GM12878 (cell line): Measurements from ENCODE around the gene BPGM. TPM values are rescaled to one million over a fixed set of nuclear protein-coding genes. Genes with fewer than 3 reads are reported as not detected.

Experiments
- ATAC-seq: fragments of 200-7000 bp; cut with Tn5 transposase; 3 replicates; pipeline ENCODE4 v1.9.1; 2020; ENCODE audit warnings: mild to moderate bottlenecking, moderate library complexity
- BruUV-seq: library from RNA; stranded (reverse); fragments of 400-500 nt; replicated peaks from 2 replicates; lab custom pipeline; 2021; lab: Mats Ljungman, UMichigan
- CTCF ChIA-PET: fragments of 300-600 bp; sonication (Branson Sonifier 250); formaldehyde crosslinking; extraction: SDS; loops from one replicate; lab custom pipeline; 2021; ENCODE audit warnings: inconsistent platforms; lab: Yijun Ruan, JAX
- POLR2A ChIA-PET: fragments of 350-600 bp; formaldehyde crosslinking; extraction: SDS; loops from one replicate; lab custom pipeline; 2021; ENCODE audit warnings: inconsistent platforms; lab: Charles Lee
- RAD21 ChIA-PET: fragments of 300-600 bp; sonication (Branson Sonifier 250); formaldehyde crosslinking; loops from one replicate; lab custom pipeline; 2023; ENCODE audit warnings: antibody characterized with exemption; ENCODE audit not compliant: unreplicated experiment; lab: Charles Lee
- SMC1A ChIA-PET: fragments of 300-600 bp; sonication (Branson Sonifier 250); formaldehyde crosslinking; loops from one replicate; lab custom pipeline; 2023; ENCODE audit not compliant: unreplicated experiment, uncharacterized antibody; lab: Charles Lee
- DNase-seq: peaks from one replicate; pipeline ENCODE4 v3.0.0-alpha.2; 2011; ENCODE audit warnings: low read depth, low spot score
- FAIRE-seq: peaks from 3 replicates; lab custom pipeline; 2011; peaks lifted over from hg19 to GRCh38; lab: Jason Lieb, UNC
- H2AFZ ChIP-seq: 2 replicates; pipeline ENCODE4 v1.6.0; 2011; ENCODE audit warnings: low read depth, low read length, control low read depth; ENCODE audit not compliant: control insufficient read depth
- H3K27ac ChIP-seq: 2 replicates; pipeline ENCODE4 v1.5.1; 2011; ENCODE audit warnings: control low read depth; ENCODE audit not compliant: control insufficient read depth, insufficient read depth
- H3K27me3 ChIP-seq, 2 experiments: replicated peaks in 1 of 2; 2 replicates each; pipeline versions ENCODE4 v1.6.0 to v1.6.1; 2011; ENCODE audit warnings: low read length in 1 of 2; ENCODE audit not compliant: control insufficient read depth in 2 of 2, insufficient read depth in 2 of 2
- H3K36me3 ChIP-seq, 2 experiments: 2 replicates each; pipeline ENCODE4 v1.5.1; 2011; ENCODE audit warnings: low read length in 1 of 2; ENCODE audit not compliant: control insufficient read depth in 2 of 2, insufficient read depth in 2 of 2
- H3K4me1 ChIP-seq: 2 replicates; pipeline ENCODE4 v1.6.1; 2011; ENCODE audit warnings: mild to moderate bottlenecking, low read length, moderate library complexity, mixed read lengths; ENCODE audit not compliant: control insufficient read depth, insufficient read depth
- H3K4me2 ChIP-seq: 2 replicates; pipeline ENCODE4 v1.6.0; 2011; ENCODE audit warnings: control low read depth; ENCODE audit not compliant: control insufficient read depth, insufficient read depth
- H3K4me3 ChIP-seq: fragments of 200-600 bp; sonication (generic); 2 replicates; pipeline ENCODE4 v1.5.1; 2016
- H3K79me2 ChIP-seq: 2 replicates; pipeline ENCODE4 v1.6.0; 2011; ENCODE audit warnings: low read length; ENCODE audit not compliant: control insufficient read depth, insufficient read depth
- H3K9ac ChIP-seq: 2 replicates; pipeline ENCODE4 v1.8.0; 2011; ENCODE audit warnings: low read length, control low read depth, mixed read lengths; ENCODE audit not compliant: control insufficient read depth, insufficient read depth
- H3K9me3 ChIP-seq: replicated peaks from 3 replicates; pipeline ENCODE4 v1.5.1; 2011; ENCODE audit warnings: mild to moderate bottlenecking, low read length; ENCODE audit not compliant: control insufficient read depth, insufficient read depth
- H4K20me1 ChIP-seq: 2 replicates; pipeline ENCODE4 v1.6.0; 2011; ENCODE audit not compliant: control insufficient read depth, insufficient read depth
- BMI1 ChIP-seq: fragments of 450-650 bp; IDR thresholded peaks from 2 replicates; pipeline ENCODE4 v1.6.1; 2016; ENCODE audit warnings: mild to moderate bottlenecking, moderate library complexity, borderline replicate concordance
- CHD2 ChIP-seq: IDR thresholded peaks from 2 replicates; pipeline ENCODE4 v1.6.1; 2011; ENCODE audit warnings: low read depth, low read length, improper control_type of control experiment, borderline replicate concordance
- MXI1 ChIP-seq: fragments of 150-350 bp; IDR thresholded peaks from 2 replicates; pipeline ENCODE4 v1.6.1; 2011; ENCODE audit warnings: low read depth, mild to moderate bottlenecking, inconsistent platforms, low read length, improper control_type of control experiment
- NFIC ChIP-seq: IDR thresholded peaks from 2 replicates; pipeline ENCODE4 v1.6.1; 2012; ENCODE audit warnings: low read depth, mild to moderate bottlenecking, inconsistent platforms, low read length, moderate library complexity
- PAX8 ChIP-seq: fragments of 450-650 bp; IDR thresholded peaks from 2 replicates; pipeline ENCODE4 v1.6.1; 2017; ENCODE audit warnings: mild to moderate bottlenecking, moderate library complexity
- STAT1 ChIP-seq: fragments of 450-650 bp; conservative IDR thresholded peaks from 2 replicates; pipeline ENCODE4 v1.6.1; 2014; ENCODE audit warnings: antibody characterized with exemption, mild to moderate bottlenecking
- TARDBP ChIP-seq: IDR thresholded peaks from 2 replicates; pipeline ENCODE4 v1.6.1; 2016; ENCODE audit warnings: borderline replicate concordance
- ZNF384 ChIP-seq: IDR thresholded peaks from 2 replicates; pipeline ENCODE4 v1.6.1; 2012; ENCODE audit warnings: low read depth, mild to moderate bottlenecking, low read length, improper control_type of control experiment, borderline replicate concordance
- in situ Hi-C: fragments of 300-500 bp; cut with MboI; formaldehyde crosslinking; loops from 9 replicates; pipeline ENCODE4 v1.14.3; 2018; ENCODE audit warnings: mixed read lengths
- intact Hi-C: fragments of 100-400 bp; cut with micrococcal nuclease; formaldehyde crosslinking; loops from one replicate; pipeline ENCODE4 v1.14.2; 2022; ENCODE audit not compliant: unreplicated experiment
- polyA plus RNA-seq, 11 experiments: library from polyadenylated mRNA; depleted of rRNA in 4 of 11; unstranded in 6 of 11; stranded (reverse) in 5 of 11; fragments of >200 nt; fragmentation: Nextera tagmentation in 4 of 11; fragmentation: Illumina TruSeq in 1 of 11; extraction: Ambion mirVana in 4 of 11; extraction: Trizol in 1 of 11; gene quantifications; 1 replicate in 1 of 11; 2 replicates in 10 of 11; pipeline versions ENCODE4 v1.2.1 to v1.2.3, GENCODE V29; 2011 to 2016; ENCODE audit warnings: inconsistent platforms in 2 of 11, missing spikeins in 2 of 11, low read depth in 1 of 11
- total RNA-seq, 4 experiments: library from RNA; depleted of rRNA in 3 of 4; stranded (reverse); fragments of >200 nt in 3 of 4; fragmentation: Illumina TruSeq in 1 of 4; extraction: Trizol in 1 of 4; gene quantifications; 2 replicates each; pipeline versions ENCODE4 v1.2.1 to v1.2.3, GENCODE V29; 2013 to 2021

The BPGM gene
- total and polyA plus RNA-seq, 10 of the 15 experiments (the other 5 are each of a cell fraction or from before 2014, with no cell fraction given): 9.0 to 20.1 (median 15.2) TPM

GRCh38 chr7:134630893-134631292, 15.8 kb upstream of the BPGM start:
- ATAC-seq: no peak
- in situ Hi-C loops: loop anchor here (5.0 kb wide), 2 partner anchors 71 to 316 kb away; no protein-coding TSS in a partner anchor

GRCh38 chr7:134632052-134632451, 14.6 kb upstream of the BPGM start:
- Histone ChIP-seq H3K4me2 (no peak overlapping the region), H3K27me3 (no peaks in the 10 kb centered on the region), H4K20me1 (no peaks in the 10 kb centered on the region), H3K27ac (no peak overlapping the region), H3K9ac (no peak overlapping the region), H3K4me1 (peaks cover 16% of the 10 kb centered on the region), H3K79me2 (no peaks in the 10 kb centered on the region), H3K36me3 (no peaks in the 10 kb centered on the region), H2AFZ (no peak overlapping the region), H3K9me3 (no peaks in the 10 kb centered on the region), H3K4me3 (no peak overlapping the region)
- ATAC-seq (no peak), FAIRE-seq (no peak), DNase-seq (no peak)
- ChIA-PET RAD21 (interaction anchor here (0.9 to 7.9 kb wide), 17 partner anchors 15 to 536 kb away, joined by 3 to 112 read pairs (median 4); partner anchors contain the start of genes AGBL3 and BPGM), CTCF (interaction anchor here (0.6 to 9.5 kb wide), 21 partner anchors 9 to 703 kb away, joined by 3 to 168 read pairs (median 6); partner anchors contain the start of gene BPGM), POLR2A (interaction anchor here (1.2 to 7.3 kb wide), 2 partner anchors 15 to 120 kb away, joined by 3 to 78 read pairs; partner anchors contain the start of gene BPGM), SMC1A (interaction anchor here (1.1 to 7.9 kb wide), 21 partner anchors 8 to 704 kb away, joined by 3 to 124 read pairs (median 8); partner anchors contain the start of gene BPGM)
- intact Hi-C loops: loop anchor here (2.0 kb wide), 1 partner anchor 539 kb away; the partner anchor contains the start of gene CYREN
- TF ChIP-seq PAX8 (no peak), MXI1 (no peak), ZNF384 (no peak), CHD2 (no peak), NFIC (no peak)
- BruUV-seq: no TSS peak
- in situ Hi-C loops: loop anchor here (5.0 kb wide), 2 partner anchors 70 to 315 kb away; no protein-coding TSS in a partner anchor

More at GRCh38 chr7:134630893-134631292, 15.8 kb upstream of the BPGM start:
- FAIRE-seq (no peak), DNase-seq (no peak)
- no peak overlapping the region for H3K9ac ChIP-seq
- ChIA-PET CTCF (interaction anchor here (0.6 to 9.5 kb wide), 13 partner anchors 15 to 323 kb away, joined by 3 to 168 read pairs (median 6); partner anchors contain the start of gene BPGM), SMC1A (interaction anchor here (0.7 to 7.9 kb wide), 11 partner anchors 8 to 322 kb away, joined by 3 to 124 read pairs (median 34); partner anchors contain the start of gene BPGM), RAD21 (interaction anchor here (0.6 to 7.9 kb wide), 11 partner anchors 9 to 520 kb away, joined by 3 to 112 read pairs (median 3); partner anchors contain the start of gene BPGM), POLR2A (interaction anchor here (1.2 to 7.3 kb wide), 2 partner anchors 16 to 121 kb away, joined by 3 to 78 read pairs; partner anchors contain the start of gene BPGM)
- no peaks in the 10 kb centered on the region for H3K79me2 ChIP-seq
- H3K36me3 ChIP-seq: no peaks in the 10 kb centered on the region
- no peak overlapping the region for H3K27ac ChIP-seq
- no peaks in the 10 kb centered on the region for H3K27me3 ChIP-seq
- peaks cover 5% of the 10 kb centered on the region for H3K4me1 ChIP-seq
- TF ChIP-seq TARDBP (no peak), STAT1 (no peak), BMI1 (no peak), MXI1 (no peak)
- no peaks in the 10 kb centered on the region for H4K20me1 ChIP-seq
- no peak overlapping the region for H3K4me2 ChIP-seq
- no TSS peak for BruUV-seq
- no peak overlapping the region for H2AFZ ChIP-seq
- no peak overlapping the region for H3K4me3 ChIP-seq
- H3K9me3 ChIP-seq: no peaks in the 10 kb centered on the region
- intact Hi-C loops: no loop called here
